T-helper 2 cell treated with Interferon-gamma antibody and Interleukin-4, amounts not matched to agents 100 ng/mL and 5 ng/mL, for 36 hours (primary cell): ENCODE measurements around the gene EFCAB14. TPM values are rescaled to one million over a fixed set of nuclear protein-coding genes. Genes with fewer than 3 reads are reported as not detected.
"Not testable (repeated sequence)": the region's sequence is repeated elsewhere in the genome, so short reads cannot be mapped to it uniquely, and the experiment has no call there.

Experiments used
- intact Hi-C: fragments of 100-400 bp; cut with micrococcal nuclease; formaldehyde crosslinking; loops from one replicate; pipeline ENCODE4 v1.15.1; 2023
- total RNA-seq: library from RNA; stranded (reverse); gene quantifications from 2 replicates; pipeline ENCODE4 v1.2.3, GENCODE V29; 2022

Gene EFCAB14
- total RNA-seq, 1 donor from 2014 or later, result 90.2 TPM

DNA sequence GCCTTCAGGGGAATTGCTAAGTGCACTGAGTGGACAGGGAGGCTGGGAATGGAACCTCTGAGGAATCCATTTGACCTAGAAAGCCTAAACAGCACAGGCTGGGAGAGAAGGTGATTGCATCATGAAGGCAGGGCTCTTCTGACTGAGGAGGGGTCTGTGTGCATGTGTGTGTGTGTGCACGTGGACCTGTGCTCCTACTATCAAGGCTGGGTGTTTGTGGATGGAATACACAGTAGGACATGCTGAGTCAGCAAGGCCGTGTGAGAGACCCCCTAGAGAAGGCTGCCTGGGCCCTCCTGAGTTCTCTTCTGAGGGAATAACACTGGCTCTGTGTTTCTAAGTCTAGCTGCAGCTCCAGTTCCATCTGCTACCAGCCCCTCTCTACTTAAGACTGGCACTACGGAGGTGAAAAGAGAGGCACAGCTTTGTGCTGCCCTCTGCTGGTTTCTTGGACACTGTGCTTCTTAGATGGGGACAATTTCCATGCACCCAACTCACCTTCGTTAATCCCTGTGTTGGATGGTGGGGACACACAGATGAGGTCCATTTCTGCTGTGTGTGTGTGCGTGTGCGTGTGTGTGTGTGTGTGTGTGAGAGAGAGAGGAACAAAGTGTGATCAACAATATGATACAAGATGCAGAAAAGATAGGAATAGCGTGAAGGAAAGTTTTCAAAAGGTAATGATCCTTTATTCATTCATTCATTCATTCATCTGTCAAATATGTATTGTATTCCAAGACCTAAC is 6.2 kb upstream of the EFCAB14 start:
- intact Hi-C loops, result loop anchor here (1.0 to 10.0 kb wide), 4 partner anchors 103 to 280 kb away; no protein-coding TSS in a partner anchor

DNA sequence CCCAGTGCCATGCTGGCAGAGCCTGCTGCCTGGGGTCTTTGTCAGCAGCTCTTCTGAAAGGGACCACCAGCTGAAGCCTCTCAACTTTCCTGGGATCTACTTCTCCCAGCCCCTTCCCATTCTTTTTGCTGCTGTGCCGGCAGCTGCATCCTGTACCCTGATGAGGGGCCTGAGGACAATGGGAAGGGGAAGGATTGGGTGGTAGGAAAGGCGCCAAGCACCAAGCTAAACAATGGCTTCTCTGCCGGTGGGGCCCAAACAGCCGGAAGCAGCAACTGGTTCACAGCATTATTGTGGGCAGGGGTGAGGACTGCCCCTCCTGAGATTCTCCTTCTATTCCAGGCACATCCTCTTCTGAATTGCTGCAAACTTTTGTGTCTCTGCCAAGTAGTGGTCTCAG is 5.0 kb upstream of the EFCAB14 start:
- intact Hi-C loops, result loop anchor here (2.0 to 10.0 kb wide), 2 partner anchors 247 to 279 kb away; no protein-coding TSS in a partner anchor

DNA sequence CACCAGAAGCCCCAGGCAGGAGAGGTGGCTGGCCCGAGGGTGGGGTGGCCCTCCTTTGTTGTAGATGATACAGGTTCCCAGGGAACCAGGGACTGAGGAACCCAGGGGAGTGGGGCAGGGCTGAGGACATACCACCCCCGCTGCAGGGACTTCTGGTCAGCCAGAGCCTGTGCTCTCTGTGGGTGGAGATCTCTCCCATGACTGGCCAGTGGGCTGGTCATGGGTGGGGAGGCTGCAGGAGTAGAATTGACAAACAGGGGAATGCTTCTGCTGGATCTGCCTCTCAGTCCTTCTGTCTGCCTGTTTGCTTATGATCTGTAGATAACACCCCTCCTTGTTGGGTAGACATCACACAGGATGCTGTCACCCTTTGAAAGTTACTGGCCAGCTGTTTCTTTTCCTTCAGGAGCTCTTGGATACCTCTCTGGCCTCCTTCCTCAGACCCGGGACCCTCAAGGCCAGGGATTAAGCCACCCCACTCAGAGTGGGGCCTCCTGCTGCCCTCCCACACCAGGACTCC is 2.8 kb upstream of the EFCAB14 start:
- intact Hi-C loops, result loop anchor here (10.0 kb wide), 1 partner anchor 277 kb away; no protein-coding TSS in a partner anchor

DNA sequence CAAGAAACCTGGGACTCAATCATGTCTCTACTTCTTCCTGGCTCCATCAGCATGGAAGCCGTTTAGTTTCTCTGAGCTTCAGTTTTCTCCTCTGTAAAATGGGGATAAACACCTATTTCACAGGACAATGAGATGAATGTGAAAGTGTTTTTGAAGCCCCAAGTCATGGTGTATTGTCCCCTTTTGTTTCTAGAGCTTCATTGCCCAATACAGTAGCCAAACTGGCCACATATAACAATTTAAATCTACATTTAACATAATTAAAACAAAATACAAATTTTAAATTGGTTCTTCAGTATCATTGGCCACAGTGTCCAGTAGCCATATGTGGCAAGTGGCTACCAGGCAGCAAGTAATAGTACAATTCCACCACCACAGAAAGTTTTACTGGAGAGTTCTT is 2.3 kb upstream of the EFCAB14 start:
- intact Hi-C loops, result loop anchor here (10.0 kb wide), 1 partner anchor 276 kb away; no protein-coding TSS in a partner anchor

DNA sequence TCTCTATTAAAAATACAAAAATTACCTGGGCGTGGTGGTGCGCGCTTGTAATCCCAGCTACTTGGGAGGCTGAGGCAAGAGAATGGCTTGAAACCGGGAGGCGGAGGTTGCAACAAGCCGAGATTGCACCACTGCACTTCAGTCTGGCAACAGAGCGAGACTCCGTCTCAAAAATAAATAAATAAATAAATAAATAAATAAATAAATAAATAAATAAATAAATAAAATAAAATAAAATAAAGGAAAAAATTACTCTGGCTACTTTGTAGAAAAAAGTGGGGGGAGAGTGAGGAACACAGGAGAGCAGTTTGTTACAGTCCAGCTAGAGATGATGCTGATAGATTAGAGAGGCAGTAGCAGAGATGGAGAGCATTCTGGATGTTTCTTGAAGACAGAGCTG is 1.4 kb upstream of the EFCAB14 start:
- intact Hi-C loops, result loop anchor here (10.0 kb wide), 1 partner anchor 276 kb away; no protein-coding TSS in a partner anchor

DNA sequence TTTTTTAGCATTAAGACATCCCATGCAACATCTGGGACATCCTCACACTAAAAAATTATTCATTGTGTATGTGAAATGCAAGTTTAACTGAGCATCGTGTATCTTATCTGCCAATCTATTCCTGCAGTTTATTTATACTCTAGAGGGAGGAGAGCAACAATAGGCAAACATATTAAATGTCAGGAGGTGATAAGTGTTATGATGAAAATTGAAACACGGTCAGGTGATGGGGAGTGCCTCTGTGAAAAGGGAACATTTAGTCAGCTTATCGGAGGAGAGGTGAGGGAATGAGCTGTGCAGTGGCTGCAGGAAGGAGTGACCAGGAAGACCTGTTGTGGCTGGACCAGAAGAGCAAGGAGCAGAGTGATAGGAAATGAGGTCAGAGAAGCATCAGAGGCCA is 775 bp upstream of the EFCAB14 start:
- intact Hi-C loops, result loop anchor here (1.0 to 10.0 kb wide), 6 partner anchors 43 to 595 kb away; partner anchors contain the start of genes ATPAF1, MKNK1, MOB3C and STIL

DNA sequence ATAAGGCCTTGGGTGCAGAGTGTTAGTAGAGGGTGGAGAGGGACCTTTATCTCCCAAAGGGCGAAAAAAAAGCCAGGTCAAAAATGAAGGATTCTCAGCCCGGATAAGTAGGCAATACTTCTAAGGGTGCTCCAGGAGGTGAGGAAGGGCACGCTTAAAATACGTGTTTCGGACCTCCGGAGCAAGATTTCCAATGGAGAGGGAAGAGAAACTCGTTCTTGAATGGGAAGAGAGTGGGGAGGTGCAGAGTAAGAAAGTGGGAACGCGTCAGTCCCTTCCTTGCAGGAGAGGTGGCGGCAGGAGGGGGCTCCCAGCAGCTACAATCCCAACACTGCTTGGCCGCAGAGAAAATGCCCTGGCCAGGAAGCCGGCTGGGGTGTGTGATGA is 581 bp downstream of the EFCAB14 start:
- intact Hi-C loops, result loop anchor here (2.0 to 10.0 kb wide), 3 partner anchors 42 to 596 kb away; partner anchors contain the start of genes ATPAF1 and STIL

DNA sequence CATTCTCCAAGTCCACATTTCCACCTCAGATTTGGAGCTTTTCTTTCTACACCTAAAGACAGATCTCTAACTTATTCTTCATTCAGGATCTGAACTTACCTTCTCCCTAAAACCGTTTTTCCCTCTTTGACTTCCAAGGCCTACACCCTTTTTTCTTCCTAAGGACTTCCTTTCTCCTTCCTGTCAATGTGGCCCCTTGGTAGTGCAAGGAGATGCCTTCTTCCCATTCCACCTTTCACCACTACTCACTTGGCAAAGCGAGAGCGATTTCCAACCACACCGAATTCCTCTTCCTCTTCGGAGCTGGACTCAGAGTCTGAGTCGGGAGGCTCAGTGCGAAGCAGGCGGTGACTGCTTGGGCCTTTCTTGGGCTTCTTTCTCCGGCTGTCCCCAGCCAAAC is 1.3 kb downstream of the EFCAB14 start:
- intact Hi-C loops, result loop anchor here (2.0 to 10.0 kb wide), 3 partner anchors 41 to 597 kb away; partner anchors contain the start of genes ATPAF1 and STIL

DNA sequence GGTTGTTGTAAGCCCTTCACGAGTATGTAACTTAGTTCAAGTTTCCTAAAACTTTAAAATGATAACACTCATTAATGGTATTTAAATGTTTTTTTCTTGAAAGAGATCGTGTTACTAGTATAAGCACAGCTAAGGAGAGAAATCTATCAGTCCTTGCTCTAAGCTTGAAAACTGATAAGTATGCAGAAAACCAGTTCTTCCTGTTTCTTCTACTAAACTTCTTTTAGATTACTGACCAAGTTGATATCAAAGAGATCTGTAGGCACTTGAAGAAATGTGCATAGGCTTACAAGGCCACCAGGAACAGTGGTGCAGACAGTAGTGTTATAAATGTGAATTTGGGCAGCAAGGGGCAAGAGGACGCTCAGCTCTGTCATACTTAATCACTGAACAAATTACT is 3.9 kb downstream of the EFCAB14 start:
- intact Hi-C loops, result loop anchor here (10.0 kb wide), 1 partner anchor 600 kb away; the partner anchor contains the start of gene STIL

DNA sequence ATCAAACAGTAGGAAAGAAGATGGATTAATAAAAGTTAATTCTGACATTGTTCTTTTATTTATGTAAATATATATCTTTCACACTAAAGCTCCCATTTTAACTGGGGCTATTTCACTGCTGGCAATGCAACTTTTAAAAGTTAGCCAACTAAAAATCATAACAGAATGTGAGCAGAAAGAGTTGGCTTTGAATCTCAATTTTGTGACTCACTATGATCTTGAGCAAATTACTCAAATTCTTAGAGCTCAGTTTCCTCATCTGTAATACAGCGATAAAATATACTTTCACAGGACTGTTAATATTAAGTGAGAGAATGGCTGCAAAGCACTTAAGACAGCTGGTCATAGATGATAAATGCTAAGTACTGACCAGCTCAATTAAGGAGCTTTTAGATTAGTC is 10.8 kb downstream of the EFCAB14 start:
- intact Hi-C loops, result no loop called here

DNA sequence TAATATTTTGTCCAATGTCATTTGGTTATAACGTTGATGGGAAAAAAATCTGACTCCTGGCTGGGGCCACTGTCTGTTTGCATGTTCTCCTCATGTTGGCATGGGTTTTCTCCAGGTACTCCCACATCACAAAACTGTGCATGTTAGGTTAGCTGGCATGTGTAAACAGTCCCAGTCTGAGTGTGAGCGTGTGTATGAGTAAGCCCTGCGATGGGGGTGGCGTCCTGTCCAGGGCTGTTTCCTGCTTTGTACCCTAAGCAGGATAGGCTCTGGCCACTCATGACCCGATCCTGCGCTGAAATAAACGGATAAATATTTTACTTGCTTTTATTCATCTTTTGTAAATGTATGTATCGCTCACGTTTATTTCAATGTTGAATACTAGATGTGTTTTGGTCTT is 13.5 kb downstream of the EFCAB14 start:
- intact Hi-C loops, result no loop called here

DNA sequence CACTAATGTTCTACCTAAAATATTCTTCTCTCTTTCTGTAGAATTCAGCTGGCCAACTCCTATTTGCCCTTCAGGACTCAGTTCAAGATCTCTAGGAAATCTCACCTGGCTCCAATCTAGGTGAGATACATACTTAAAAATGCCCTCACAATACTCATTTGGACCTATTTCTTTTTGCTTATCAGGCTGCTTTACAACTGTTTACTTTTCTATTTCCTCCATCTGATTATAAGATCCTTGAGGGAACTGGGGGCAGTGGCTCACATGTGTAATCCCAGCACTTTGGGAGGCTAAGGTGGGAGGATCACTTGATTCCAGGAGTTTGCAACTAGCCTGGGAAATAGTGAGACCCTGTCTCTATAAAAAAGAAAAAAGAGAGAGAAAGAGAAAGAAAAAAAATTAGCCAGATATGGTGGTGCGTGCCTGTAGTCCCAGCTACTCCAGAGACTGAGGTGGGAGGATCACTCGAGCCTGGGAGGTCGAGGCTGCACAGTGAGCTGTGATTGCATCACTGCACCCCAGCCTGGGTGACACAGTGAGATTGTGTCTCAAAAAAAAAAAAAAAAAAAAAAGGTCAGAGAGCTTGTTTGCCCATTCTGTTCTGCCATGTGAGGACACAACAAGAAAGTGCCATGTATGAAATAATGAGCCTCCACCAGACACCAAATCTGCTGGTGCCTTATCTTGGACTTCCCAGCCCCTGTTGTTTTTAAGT is 14.8 kb downstream of the EFCAB14 start:
- intact Hi-C loops, result no loop called here

DNA sequence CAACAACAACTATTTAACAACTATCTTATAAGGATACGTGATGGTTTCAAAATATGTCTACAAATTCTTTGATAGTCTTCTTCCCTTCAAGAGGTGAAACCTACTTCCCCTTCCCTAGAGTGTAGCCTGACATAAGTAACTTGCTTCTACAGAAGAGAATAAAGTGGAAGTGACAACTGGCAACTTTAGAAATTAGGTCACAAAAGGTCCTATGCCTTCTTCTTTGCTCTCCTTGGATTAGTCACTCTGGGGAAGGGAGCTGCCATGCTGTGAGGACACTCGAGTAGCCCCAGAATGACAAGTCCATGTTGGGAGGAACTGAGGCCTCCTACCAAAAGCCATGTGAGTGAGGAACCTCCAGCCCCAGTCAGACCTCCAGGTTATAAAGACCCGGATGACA is 19.2 kb downstream of the EFCAB14 start:
- intact Hi-C loops, result no loop called here

DNA sequence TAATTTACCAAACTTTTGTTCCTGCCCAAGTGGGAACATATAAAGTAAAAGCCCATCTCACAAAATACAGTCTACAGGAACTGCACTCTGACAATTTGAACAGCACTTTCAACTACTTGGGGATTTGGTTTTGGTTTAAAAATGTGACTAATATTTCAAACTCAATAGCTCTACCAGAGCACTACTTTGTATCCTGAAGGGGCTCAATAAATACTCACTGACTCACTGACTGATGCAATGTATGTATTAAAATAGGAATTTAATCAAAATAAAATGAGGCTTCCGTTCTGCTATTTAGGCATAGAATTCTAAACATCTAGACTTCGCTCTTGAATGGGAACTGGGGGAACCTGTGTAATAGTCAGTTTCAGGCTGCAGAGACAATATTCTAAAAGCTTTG is 21.9 kb downstream of the EFCAB14 start:
- intact Hi-C loops, result no loop called here

DNA sequence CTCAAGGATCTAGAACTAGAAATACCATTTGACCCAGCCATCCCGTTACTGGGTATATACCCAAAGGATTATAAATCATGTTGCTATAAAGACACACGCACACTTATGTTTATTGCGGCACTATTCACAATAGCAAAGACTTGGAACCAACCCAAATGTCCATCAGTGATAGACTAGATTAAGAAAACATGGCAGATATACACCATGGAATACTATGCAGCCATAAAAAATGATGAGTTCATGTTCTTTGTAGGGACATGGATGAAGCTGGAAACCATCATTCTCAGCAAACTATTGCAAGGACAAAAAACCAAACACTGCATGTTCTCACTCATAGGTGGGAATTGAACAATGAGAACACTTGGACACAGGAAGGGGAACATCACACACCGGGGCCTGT is 24.2 kb downstream of the EFCAB14 start:
- intact Hi-C loops, result not testable (repeated sequence)

DNA sequence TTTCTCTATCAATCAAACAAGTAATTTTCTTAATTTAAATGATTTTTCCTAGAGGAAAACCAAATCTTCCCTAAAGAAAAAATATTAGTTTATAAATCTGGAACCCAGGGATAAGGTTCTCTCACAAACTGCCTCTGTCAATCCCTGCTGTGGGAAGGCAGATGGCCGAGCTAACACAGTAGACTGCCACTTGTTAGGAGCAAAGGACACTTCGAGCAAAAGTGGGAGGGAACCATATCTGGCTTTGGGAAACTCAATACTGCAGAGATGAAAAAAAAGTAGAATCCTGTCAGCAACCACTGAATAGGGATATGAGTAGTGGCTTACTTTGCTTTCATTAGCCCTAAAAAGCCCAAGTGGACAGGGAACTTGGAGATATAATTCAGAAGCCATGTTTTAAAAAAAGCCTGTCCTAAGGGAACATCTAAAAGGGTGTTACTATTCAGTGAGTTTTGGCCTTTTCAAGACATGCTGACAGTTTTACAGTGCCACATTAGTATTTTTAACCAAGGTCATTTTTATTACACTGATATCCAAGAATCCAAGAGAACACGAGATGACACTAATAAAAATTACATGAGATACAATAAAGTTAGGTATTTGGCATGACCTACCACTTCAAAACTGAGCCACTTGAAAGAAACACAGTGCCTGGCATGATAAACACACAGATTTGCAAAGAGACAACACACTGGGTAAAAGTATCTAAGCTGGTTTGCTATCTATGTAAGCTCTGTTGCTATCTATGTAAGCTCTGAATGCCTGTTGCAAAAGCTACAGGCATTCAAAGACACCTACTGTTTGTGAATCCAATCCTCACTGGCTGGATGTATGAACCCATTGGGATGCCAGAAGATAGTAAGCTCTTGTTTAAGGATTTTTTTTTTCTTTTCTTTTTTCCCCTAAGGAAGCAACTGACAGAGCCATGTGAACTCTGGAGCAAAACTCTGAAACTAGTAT is 25.8 kb downstream of the EFCAB14 start:
- intact Hi-C loops, result no loop called here

DNA sequence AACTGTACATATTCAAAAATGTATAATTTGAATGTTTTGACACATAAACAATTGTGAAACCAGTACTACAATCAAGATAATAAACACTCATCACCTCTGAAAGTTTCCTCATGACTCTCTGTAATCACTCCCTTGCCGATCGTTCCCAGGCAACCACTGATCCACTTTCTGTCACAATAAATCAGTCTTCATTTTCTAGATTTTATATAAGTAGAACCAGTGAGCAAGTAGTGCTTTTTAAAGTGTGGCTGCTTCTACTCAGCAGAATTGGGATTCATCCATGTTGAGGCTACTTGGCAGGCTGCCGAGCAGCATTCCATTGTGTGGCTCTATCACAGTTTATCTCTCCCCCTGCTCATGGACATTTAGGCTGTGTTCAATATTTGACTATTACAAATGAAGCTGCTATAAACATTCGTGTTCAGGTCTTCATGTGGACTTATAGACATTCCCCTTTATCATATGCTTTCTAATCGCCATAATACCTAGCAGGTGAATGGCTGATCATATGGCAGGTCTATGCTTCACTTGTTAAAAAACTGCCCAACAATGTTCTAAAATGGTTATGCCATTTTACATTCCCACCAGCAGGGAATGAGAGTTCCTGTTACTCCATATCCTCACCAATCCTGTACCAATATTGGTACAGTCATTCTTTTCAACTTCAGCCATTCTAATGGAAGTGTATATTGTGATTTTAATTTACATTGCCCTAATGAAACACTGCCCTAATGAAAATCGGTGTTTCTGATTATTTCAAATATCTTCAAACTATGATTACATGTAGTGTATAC is 26.7 kb downstream of the EFCAB14 start:
- intact Hi-C loops, result no loop called here

DNA sequence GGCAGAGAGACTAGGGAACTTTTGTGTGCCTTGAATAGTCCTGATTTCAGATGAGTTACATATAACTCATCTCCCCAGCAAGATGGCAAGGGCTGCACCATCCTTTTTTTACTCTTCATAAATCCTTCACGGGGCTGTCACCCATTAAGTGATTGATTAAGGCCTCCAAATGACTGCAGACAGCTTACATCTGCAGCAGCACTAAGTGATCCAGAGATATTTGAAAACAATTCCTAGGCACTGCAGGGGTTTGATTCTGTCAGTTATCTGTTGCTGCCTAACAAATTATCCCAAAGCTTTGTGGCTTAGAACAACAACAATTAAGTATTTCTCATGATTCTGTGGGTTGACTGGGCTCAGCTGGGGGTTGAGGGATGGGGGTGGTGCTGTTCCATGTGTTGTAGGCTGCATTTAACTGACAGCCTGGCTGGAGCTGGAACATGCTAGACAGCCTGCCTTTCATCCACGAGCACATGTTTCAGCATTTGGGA is 27.9 kb downstream of the EFCAB14 start:
- intact Hi-C loops, result no loop called here

DNA sequence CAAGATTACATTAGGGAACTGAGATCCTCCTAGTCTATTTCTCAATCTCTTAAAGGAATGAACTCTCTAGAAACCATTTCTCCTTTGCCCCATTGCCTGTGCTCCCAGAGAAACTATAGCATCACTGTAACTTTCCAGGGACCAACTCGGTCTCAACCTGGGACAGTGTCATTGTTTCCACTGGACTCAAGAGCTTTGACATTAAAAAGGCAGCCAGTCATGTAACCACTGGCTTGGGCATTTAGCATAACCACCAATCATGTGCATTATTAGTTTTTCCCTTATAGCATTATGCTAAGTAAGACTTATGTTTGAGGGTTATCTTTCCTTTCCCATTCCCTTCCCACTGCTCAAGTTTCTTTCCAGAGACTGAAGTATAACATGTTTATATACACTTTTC is 29.0 kb downstream of the EFCAB14 start:
- intact Hi-C loops, result no loop called here

DNA sequence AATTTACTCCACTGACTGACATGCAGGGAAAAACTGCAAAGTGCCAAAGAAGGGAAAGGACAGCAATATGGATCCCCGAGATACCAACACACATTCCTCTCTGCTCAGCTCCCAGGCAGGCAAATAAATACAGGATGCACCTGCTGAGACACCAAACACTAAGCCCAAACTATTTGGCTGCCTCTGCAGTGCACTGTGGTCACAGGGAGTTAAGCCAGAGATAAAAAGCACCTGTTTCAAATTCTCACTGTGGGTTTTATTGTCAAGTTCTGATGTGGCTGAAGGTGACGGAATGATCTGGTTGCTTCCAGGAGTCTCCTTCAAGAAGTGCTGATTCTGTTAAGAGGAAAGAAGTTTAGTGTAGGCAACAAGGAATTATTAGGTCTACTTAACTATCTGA is 29.6 kb downstream of the EFCAB14 start:
- intact Hi-C loops, result no loop called here
